Measurements from ENCODE around the gene IL1RAPL2. TPM values are rescaled to one million over a fixed set of nuclear protein-coding genes. Genes with fewer than 3 reads are reported as not detected.
"Not testable (repeated sequence)": the region's sequence is repeated elsewhere in the genome, so short reads cannot be mapped to it uniquely, and the experiment has no call there.

Gene IL1RAPL2
- polyA plus RNA-seq, 3 donors = 1.1 to 1.5 (median 1.3) TPM

GRCh38 chrX:104961926-104962325 lies 395.9 kb downstream of the IL1RAPL2 start:
- DNase-seq (ENCODE audit: extremely low read depth in 1 of 11, low read depth in 9 of 11, low spot score in 4 of 11) = no peak

- DNase-seq (ENCODE audit: extremely low read depth in 1 of 11, low read depth in 9 of 11, low spot score in 4 of 11) = no peak
Measured at GRCh38 chrX:104968241-104968640, 402.2 kb downstream of the IL1RAPL2 start.

- no peak for DNase-seq (ENCODE audit: extremely low read depth in 1 of 11, low read depth in 9 of 11, low spot score in 4 of 11)
Measured at GRCh38 chrX:104972737-104973136, 406.7 kb downstream of the IL1RAPL2 start.

- peak in 1 of 11 donors; percentile 1 for DNase-seq (ENCODE audit: extremely low read depth in 1 of 11, low read depth in 9 of 11, low spot score in 4 of 11)
Measured at GRCh38 chrX:104987063-104987462, 421.1 kb downstream of the IL1RAPL2 start.

GRCh38 chrX:104988038-104988437 lies 422.0 kb downstream of the IL1RAPL2 start:
- no peak for DNase-seq (ENCODE audit: extremely low read depth in 1 of 11, low read depth in 9 of 11, low spot score in 4 of 11)

GRCh38 chrX:104995546-104995945 lies 429.5 kb downstream of the IL1RAPL2 start:
- DNase-seq (ENCODE audit: extremely low read depth in 1 of 11, low read depth in 9 of 11, low spot score in 4 of 11) = no peak

GRCh38 chrX:105006103-105006502 lies 440.1 kb downstream of the IL1RAPL2 start:
- DNase-seq (ENCODE audit: extremely low read depth in 1 of 11, low read depth in 9 of 11, low spot score in 4 of 11) = no peak

GRCh38 chrX:105006996-105007395 lies 441.0 kb downstream of the IL1RAPL2 start:
- no peak for DNase-seq (ENCODE audit: extremely low read depth in 1 of 11, low read depth in 9 of 11, low spot score in 4 of 11)

GRCh38 chrX:105013719-105014118 lies 447.7 kb downstream of the IL1RAPL2 start:
- DNase-seq (ENCODE audit: extremely low read depth in 1 of 11, low read depth in 9 of 11, low spot score in 4 of 11) = no peak

GRCh38 chrX:105017641-105018040 lies 451.6 kb downstream of the IL1RAPL2 start:
- DNase-seq (ENCODE audit: extremely low read depth in 1 of 11, low read depth in 9 of 11, low spot score in 4 of 11) = no peak

GRCh38 chrX:105018865-105019264 lies 452.9 kb downstream of the IL1RAPL2 start:
- DNase-seq (ENCODE audit: extremely low read depth in 1 of 11, low read depth in 9 of 11, low spot score in 4 of 11) = no peak

- not testable (repeated sequence) for DNase-seq (ENCODE audit: extremely low read depth in 1 of 11, low read depth in 9 of 11, low spot score in 4 of 11)
Measured at GRCh38 chrX:105028962-105029361, 463.0 kb downstream of the IL1RAPL2 start.

GRCh38 chrX:105038672-105039328 lies 472.8 kb downstream of the IL1RAPL2 start:
- DNase-seq (ENCODE audit: extremely low read depth in 1 of 11, low read depth in 9 of 11, low spot score in 4 of 11) = no peak

GRCh38 chrX:105050921-105051320 lies 484.9 kb downstream of the IL1RAPL2 start:
- DNase-seq (ENCODE audit: extremely low read depth in 1 of 11, low read depth in 9 of 11, low spot score in 4 of 11) = no peak

GRCh38 chrX:105051364-105051763 lies 485.4 kb downstream of the IL1RAPL2 start:
- no peak for DNase-seq (ENCODE audit: extremely low read depth in 1 of 11, low read depth in 9 of 11, low spot score in 4 of 11)

GRCh38 chrX:105052926-105053325 lies 486.9 kb downstream of the IL1RAPL2 start:
- DNase-seq (ENCODE audit: extremely low read depth in 1 of 11, low read depth in 9 of 11, low spot score in 4 of 11) = no peak

GRCh38 chrX:105063743-105064142 lies 497.7 kb downstream of the IL1RAPL2 start:
- DNase-seq (ENCODE audit: extremely low read depth in 1 of 11, low read depth in 9 of 11, low spot score in 4 of 11) = no peak

- DNase-seq (ENCODE audit: extremely low read depth in 1 of 11, low read depth in 9 of 11, low spot score in 4 of 11) = no peak
Measured at GRCh38 chrX:105098201-105098600, 532.2 kb downstream of the IL1RAPL2 start.

- DNase-seq (ENCODE audit: extremely low read depth in 1 of 11, low read depth in 9 of 11, low spot score in 4 of 11) = no peak
Measured at GRCh38 chrX:105098812-105099211, 532.8 kb downstream of the IL1RAPL2 start.

- DNase-seq (ENCODE audit: extremely low read depth in 1 of 11, low read depth in 9 of 11, low spot score in 4 of 11) = no peak
Measured at GRCh38 chrX:105101378-105101777, 535.4 kb downstream of the IL1RAPL2 start.

GRCh38 chrX:105109936-105110335 lies 543.9 kb downstream of the IL1RAPL2 start:
- no peak for DNase-seq (ENCODE audit: extremely low read depth in 1 of 11, low read depth in 9 of 11, low spot score in 4 of 11)
